22Rv1 (cell line): ENCODE results near the gene DTNB.

Experiments
- H3K27ac ChIP-seq: fragments of 450-650 bp; 2 replicates; pipeline ENCODE4 v1.5.1; 2017
- CTCF ChIP-seq: fragments of 450-650 bp; IDR thresholded peaks from 2 replicates; pipeline ENCODE4 v1.5.1; 2017; ENCODE audit warnings: mild to moderate bottlenecking
- ZFX ChIP-seq: fragments of 450-650 bp; IDR thresholded peaks from 2 replicates; pipeline ENCODE4 v1.6.1; 2017; ENCODE audit warnings: antibody characterized with exemption, borderline replicate concordance

The DTNB gene

DNA sequence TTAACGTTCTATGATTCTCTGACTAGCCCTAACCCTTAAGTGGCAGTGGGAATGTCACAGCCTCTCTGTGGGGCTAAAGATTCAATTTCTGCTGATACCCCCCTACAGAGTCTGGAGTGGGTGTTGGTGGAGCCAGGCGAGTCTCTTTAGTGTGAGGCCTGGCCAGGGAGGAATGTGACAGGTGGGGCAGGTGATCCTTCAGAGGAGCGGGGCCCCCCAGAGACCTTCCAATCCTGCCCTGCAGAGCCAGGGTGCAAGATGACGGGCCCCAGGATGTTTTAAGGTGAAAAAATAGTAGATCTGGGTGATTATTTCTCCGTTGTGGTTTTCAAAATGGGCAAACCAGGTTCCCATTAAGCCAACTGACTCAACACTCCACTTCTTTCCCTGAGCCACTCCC, 303.5 kb downstream of the DTNB start:
- no peak overlapping the region for H3K27ac ChIP-seq
- TF ChIP-seq CTCF (no peak), ZFX (no peak)

- H3K27ac ChIP-seq = no peak overlapping the region
- no peak for TF ChIP-seq ZFX
- no peak for TF ChIP-seq CTCF
Measured at GRCh38 chr2:25369439-25369838, 303.9 kb downstream of the DTNB start.

- no peak overlapping the region for H3K27ac ChIP-seq
- TF ChIP-seq ZFX = no peak
Measured at GRCh38 chr2:25368660-25369059, 304.7 kb downstream of the DTNB start.

DNA sequence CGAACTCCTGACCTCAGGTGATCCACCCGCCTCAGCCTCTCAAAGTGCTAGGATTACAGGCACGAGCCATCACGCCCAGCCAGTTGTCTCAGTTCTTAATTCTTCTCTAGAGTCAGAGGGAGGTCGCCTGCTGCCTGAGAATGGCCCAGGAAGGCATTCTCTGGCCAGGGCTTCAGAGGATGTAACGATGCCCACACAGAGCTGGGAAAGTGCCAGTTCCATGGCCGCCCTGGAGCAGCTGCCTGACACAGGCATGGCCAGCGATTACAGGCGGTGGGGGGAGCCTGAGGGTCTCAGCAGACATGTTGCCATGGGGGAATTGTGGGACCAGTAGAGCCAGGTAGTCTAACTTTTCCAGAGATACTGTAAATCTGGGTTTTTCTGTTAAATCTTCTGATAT, 306.1 kb downstream of the DTNB start:
- TF ChIP-seq CTCF = no peak
- no peak for TF ChIP-seq ZFX

GRCh38 chr2:25366629-25367028, 306.7 kb downstream of the DTNB start:
- H3K27ac ChIP-seq = no peak overlapping the region
- TF ChIP-seq ZFX = no peak
- TF ChIP-seq CTCF = no peak

More for the DNA sequence above, 306.1 kb downstream of the DTNB start:
- no peak overlapping the region for H3K27ac ChIP-seq

- no peak overlapping the region for H3K27ac ChIP-seq
Measured at GRCh38 chr2:25365241-25365640, 308.1 kb downstream of the DTNB start.

GRCh38 chr2:25363733-25364132, 309.6 kb downstream of the DTNB start:
- TF ChIP-seq ZFX (no peak), CTCF (no peak)
- H3K27ac ChIP-seq = no peak overlapping the region

More at GRCh38 chr2:25365241-25365640, 308.1 kb downstream of the DTNB start:
- TF ChIP-seq ZFX (no peak), CTCF (no peak)

DNA sequence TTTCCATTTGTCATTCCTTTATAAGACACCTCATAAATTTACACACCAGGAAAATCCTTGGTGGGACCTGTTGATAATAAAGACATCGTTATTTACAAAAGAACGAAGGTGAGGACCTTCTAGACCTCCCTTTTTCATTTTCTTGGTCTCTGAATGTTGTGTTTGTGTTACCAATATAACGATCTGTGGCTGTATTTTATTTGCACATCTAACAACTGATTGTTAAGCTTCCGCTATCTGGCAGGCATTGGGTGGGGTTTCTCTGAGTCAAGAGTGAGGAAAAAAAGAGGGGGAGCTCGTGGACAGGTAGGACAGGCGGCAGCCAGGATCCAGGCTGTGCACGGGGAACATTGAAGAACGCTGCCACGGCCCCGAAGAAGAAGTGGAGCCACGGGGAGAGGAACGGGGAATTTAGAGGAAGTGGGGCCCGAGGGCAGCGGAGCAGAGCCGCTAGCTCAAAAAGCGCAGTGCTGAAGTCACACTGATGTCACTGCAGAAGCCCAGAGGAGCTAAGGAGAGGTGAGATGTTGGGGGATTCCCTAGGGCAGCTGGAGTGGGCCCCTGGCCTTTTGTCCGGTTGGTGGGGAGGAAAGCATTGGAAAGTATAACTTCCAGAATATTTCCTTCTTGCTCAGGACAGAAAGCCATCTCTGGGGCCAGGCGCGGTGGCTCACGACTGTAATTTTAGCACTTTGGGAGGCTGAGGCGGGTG, 310.8 kb downstream of the DTNB start:
- no peak for TF ChIP-seq ZFX
- H3K27ac ChIP-seq = no peak overlapping the region
